GM06990 (cell line): ENCODE measurements around the gene HBEGF.

ENCODE experiments used
- DNase-seq: peaks from one replicate; pipeline ENCODE4 v3.0.0-alpha.2; 2011; ENCODE audit not compliant: insufficient read length; ENCODE audit errors: extremely low read depth
- H3K27me3 ChIP-seq: replicated peaks from 2 replicates; pipeline ENCODE4 v1.6.0; 2011; ENCODE audit warnings: low read length; ENCODE audit not compliant: control insufficient read depth, insufficient read depth
- H3K36me3 ChIP-seq: 2 replicates; pipeline ENCODE4 v1.5.1; 2011; ENCODE audit warnings: low read length; ENCODE audit not compliant: control insufficient read depth, insufficient read depth
- H3K4me3 ChIP-seq: replicated peaks from 2 replicates; pipeline ENCODE4 v1.5.1; 2011; ENCODE audit warnings: low read depth, mild to moderate bottlenecking, control low read depth, low read length
- CTCF ChIP-seq: IDR thresholded peaks from 2 replicates; pipeline ENCODE4 v1.5.1; 2011; ENCODE audit warnings: low read length, control low read depth, mild to moderate bottlenecking, inconsistent platforms; ENCODE audit not compliant: insufficient read depth, poor library complexity, severe bottlenecking

HBEGF gene

GRCh38 chr5:140305471-140305870 is 40.9 kb downstream of the HBEGF start:
- Histone ChIP-seq H3K4me3 (no peak overlapping the region), H3K36me3 (no peaks in the 10 kb centered on the region), H3K27me3 (no peaks in the 10 kb centered on the region)
- no peak for DNase-seq
- TF ChIP-seq CTCF: no peak

GRCh38 chr5:140303966-140304365 is 42.4 kb downstream of the HBEGF start:
- Histone ChIP-seq H3K27me3 (no peaks in the 10 kb centered on the region), H3K36me3 (no peaks in the 10 kb centered on the region; the same call in 1 of the 2 replicates), H3K4me3 (no peak overlapping the region)
- DNase-seq: no peak
- TF ChIP-seq CTCF: no peak

- DNase-seq: peak; percentile 76
- Histone ChIP-seq H3K4me3 (peak within 1 kb of the TSS; percentile 87), H3K36me3 (peaks cover 1% of the 10 kb centered on the region), H3K27me3 (no peaks in the 10 kb centered on the region)
- no peak for TF ChIP-seq CTCF
These were observed 43.4 kb downstream of the HBEGF start, which contains the start of gene PFDN1 for GRCh38 chr5:140302786-140303639. Gene PFDN1 (minus strand): TSS chr5:140303101. CDS start chr5:140303073, 28 bp downstream.

- TF ChIP-seq CTCF: no peak
- peaks cover 1% of the 10 kb centered on the region for H3K36me3 ChIP-seq
- no peak for DNase-seq
- no peaks in the 10 kb centered on the region for H3K27me3 ChIP-seq
- H3K4me3 ChIP-seq: no peak overlapping the region
These were observed 45.3 kb downstream of the HBEGF start for GRCh38 chr5:140301136-140301535.

- DNase-seq: no peak
- TF ChIP-seq CTCF: no peak
- Histone ChIP-seq H3K4me3 (no peak overlapping the region), H3K27me3 (no peaks in the 10 kb centered on the region), H3K36me3 (peaks cover 1% of the 10 kb centered on the region)
These were observed 47.3 kb downstream of the HBEGF start for GRCh38 chr5:140299056-140299455.

GRCh38 chr5:140298183-140298601 is 48.2 kb downstream of the HBEGF start:
- no peak overlapping the region for H3K4me3 ChIP-seq
- DNase-seq: no peak

More at GRCh38 chr5:140298183-140298601, 48.2 kb downstream of the HBEGF start:
- H3K27me3 ChIP-seq: no peaks in the 10 kb centered on the region
- no peak for TF ChIP-seq CTCF
- peaks cover 1% of the 10 kb centered on the region for H3K36me3 ChIP-seq
